Thoracic aorta (tissue), 2 donors: ENCODE measurements around the gene NFX1. TPM values are rescaled to one million over a fixed set of nuclear protein-coding genes. Genes with fewer than 3 reads are reported as not detected.

Experiments
- ATAC-seq: fragments of 150-250 bp; one replicate; pipeline ENCODE4 v1.8.0; 2017; ENCODE audit warnings: low read depth; ENCODE audit not compliant: insufficient number of reproducible peaks, low FRiP score
- DNase-seq: peaks from one replicate; pipeline ENCODE4 v3.0.0-alpha.2; 2020; ENCODE audit warnings: low spot score
- H3K27ac ChIP-seq, 2 donors: fragments of 200-600 bp; sonication (generic); 1 replicate in 1 of 2; 2 replicates in 1 of 2; pipeline ENCODE4 v1.5.1; 2016; ENCODE audit warnings: mild to moderate bottlenecking in 2 of 2, moderate library complexity in 2 of 2
- H3K27me3 ChIP-seq: fragments of 200-600 bp; sonication (generic); replicated peaks from 2 replicates; pipeline ENCODE4 v1.6.0; 2016; ENCODE audit warnings: mild to moderate bottlenecking; ENCODE audit not compliant: insufficient read depth
- H3K36me3 ChIP-seq: fragments of 200-600 bp; sonication (generic); one replicate; pipeline ENCODE4 v1.5.1; 2016
- H3K4me1 ChIP-seq, 2 donors: fragments of 200-600 bp; sonication (generic); 1 replicate in 1 of 2; 2 replicates in 1 of 2; pipeline versions ENCODE4 v1.5.1 to v1.6.0; 2016; ENCODE audit warnings: low read depth in 2 of 2, mild to moderate bottlenecking in 1 of 2; ENCODE audit not compliant: control insufficient read depth in 1 of 2
- H3K4me3 ChIP-seq: fragments of 200-600 bp; sonication (generic); 2 replicates; pipeline ENCODE4 v1.5.1; 2016; ENCODE audit warnings: mild to moderate bottlenecking
- H3K9me3 ChIP-seq: fragments of 200-600 bp; sonication (generic); 2 replicates; pipeline ENCODE4 v1.5.1; 2016
- CTCF ChIP-seq: fragments of 200-600 bp; sonication (generic); IDR thresholded peaks from one replicate; pipeline ENCODE4 v1.5.1; 2019; ENCODE audit warnings: antibody characterized with exemption
- total RNA-seq, 2 donors: library from RNA; depleted of rRNA; stranded (reverse); fragments of >200 nt; gene quantifications; one replicate each; pipeline versions ENCODE4 v1.1.0 to v1.2.3, GENCODE V29; 2016

The NFX1 gene
- total RNA-seq, 2 donors from 2014 or later = 22.5 to 39.7 TPM

- Histone ChIP-seq H3K36me3 (peaks cover 29% of the 10 kb centered on the region), H3K27ac (no peak overlapping the region), H3K27me3 (no peaks in the 10 kb centered on the region), H3K9me3 (no peaks in the 10 kb centered on the region), H3K4me1 (peaks cover 20 to 69% of the 10 kb centered on the region in 2 donors), H3K4me3 (no peak overlapping the region)
- DNase-seq (no peak), ATAC-seq (no peak)
- no peak for TF ChIP-seq CTCF
These were observed 3.5 kb downstream of the NFX1 start for GRCh38 chr9:33293782-33294181.

GRCh38 chr9:33294670-33295432, 4.5 kb downstream of the NFX1 start:
- DNase-seq (no peak), ATAC-seq (no peak)
- no peaks in the 10 kb centered on the region for H3K27me3 ChIP-seq
- no peaks in the 10 kb centered on the region for H3K9me3 ChIP-seq
- peaks cover 35% of the 10 kb centered on the region for H3K36me3 ChIP-seq
- no peak overlapping the region for H3K4me3 ChIP-seq
- TF ChIP-seq CTCF = no peak
- H3K4me1 ChIP-seq = peaks cover 22 to 70% of the 10 kb centered on the region in 2 donors
- H3K27ac ChIP-seq = no peak overlapping the region

GRCh38 chr9:33295571-33295970, 5.3 kb downstream of the NFX1 start:
- DNase-seq (no peak), ATAC-seq (no peak)
- Histone ChIP-seq H3K4me1 (peaks cover 22 to 70% of the 10 kb centered on the region in 2 donors), H3K27ac (no peak overlapping the region), H3K4me3 (no peak overlapping the region), H3K36me3 (peaks cover 35% of the 10 kb centered on the region), H3K9me3 (no peaks in the 10 kb centered on the region), H3K27me3 (no peaks in the 10 kb centered on the region)
- TF ChIP-seq CTCF = no peak

GRCh38 chr9:33297432-33297831, 7.1 kb downstream of the NFX1 start:
- peaks cover 44% of the 10 kb centered on the region for H3K36me3 ChIP-seq

GRCh38 chr9:33300546-33300945, 10.2 kb downstream of the NFX1 start:
- Histone ChIP-seq H3K36me3 (peaks cover 65% of the 10 kb centered on the region), H3K27ac (no peak overlapping the region), H3K4me1 (peaks cover 20 to 36% of the 10 kb centered on the region in 2 donors), H3K27me3 (no peaks in the 10 kb centered on the region), H3K4me3 (no peak overlapping the region), H3K9me3 (no peaks in the 10 kb centered on the region)
- TF ChIP-seq CTCF = no peak
- ATAC-seq (no peak), DNase-seq (no peak)

More at GRCh38 chr9:33297432-33297831, 7.1 kb downstream of the NFX1 start:
- DNase-seq (no peak), ATAC-seq (no peak)
- Histone ChIP-seq H3K27me3 (no peaks in the 10 kb centered on the region), H3K9me3 (no peaks in the 10 kb centered on the region), H3K4me3 (no peak overlapping the region), H3K27ac (no peak overlapping the region), H3K4me1 (peaks cover 22 to 54% of the 10 kb centered on the region in 2 donors)
- TF ChIP-seq CTCF = no peak
